Measurements from ENCODE around the gene DNMT3A. TPM values are rescaled to one million over a fixed set of nuclear protein-coding genes. Genes with fewer than 3 reads are reported as not detected.

Gene DNMT3A
- total RNA-seq, 1 experiment from 2014 or later = 215 TPM

- no peak overlapping the region for H3K4me3 Mint-ChIP-seq
- Histone ChIP-seq H3K4me2 (ENCODE audit: insufficient read depth, insufficient read length, low read length) (no peak overlapping the region), H3K14ac (ENCODE audit: insufficient read depth, low read length) (no peak overlapping the region), H3K9me3 (ENCODE audit: control insufficient read depth, low read depth, low read length) (no peaks in the 10 kb centered on the region), H2AFZ (ENCODE audit: low read length) (no peak overlapping the region), H3K23ac (ENCODE audit: insufficient read length, low read depth, low read length) (no peak overlapping the region), H2BK15ac (ENCODE audit: low read depth, low read length) (no peak overlapping the region), H3K79me1 (ENCODE audit: insufficient read depth, low read depth, low read length, poor library complexity, severe bottlenecking) (no peaks in the 10 kb centered on the region), H3K4ac (ENCODE audit: low read depth, low read length) (no peak overlapping the region), H3K79me2 (ENCODE audit: insufficient read depth, low read length) (no peaks in the 10 kb centered on the region), H3K4me1 (ENCODE audit: insufficient read depth, low read length) (peaks cover 14% of the 10 kb centered on the region; the same call in 1 of the 2 replicates), H3K27ac (ENCODE audit: insufficient read length, low read depth, low read length) (no peak overlapping the region), H2BK12ac (ENCODE audit: insufficient read length, low read depth, low read length) (no peak overlapping the region), H2AK5ac (ENCODE audit: insufficient read length, low read length) (no peak overlapping the region), H4K5ac (ENCODE audit: insufficient read length, low read depth, low read length) (no peak overlapping the region), H3K23me2 (ENCODE audit: insufficient read length, low read depth, low read length, poor library complexity, severe bottlenecking) (no peaks in the 10 kb centered on the region), H3K56ac (ENCODE audit: insufficient read length, low read depth, low read length) (no peak overlapping the region), H3T11ph (ENCODE audit: low read length) (no peak overlapping the region), H2BK120ac (ENCODE audit: low read depth, low read length, poor library complexity, severe bottlenecking) (no peak overlapping the region), H4K8ac (replicated peaks; ENCODE audit: insufficient read length, low read depth, low read length) (no peak overlapping the region), H2BK5ac (ENCODE audit: insufficient read length, low read length) (no peak overlapping the region), H3K9ac (ENCODE audit: extremely low read depth, insufficient read length, low read length) (no peak overlapping the region), H4K20me1 (ENCODE audit: control insufficient read depth, insufficient read depth, insufficient read length) (no peaks in the 10 kb centered on the region), H3K27me3 (ENCODE audit: insufficient read depth, low read length) (no peaks in the 10 kb centered on the region), H3K18ac (ENCODE audit: insufficient read length, low read depth, low read length) (no peak overlapping the region), H4K91ac (ENCODE audit: insufficient read length, low read depth, low read length) (no peak overlapping the region), H2BK20ac (ENCODE audit: low read depth, low read length, poor library complexity, severe bottlenecking) (no peak overlapping the region)
- TF ChIP-seq CTCF (conservative IDR thresholded peaks at IDR 0.05) = no peak
- no CpG with 5 or more reads among the region's 6 CpGs for WGBS (ENCODE audit: extremely low coverage, insufficient read length, low lambda C conversion rate)
- no peak overlapping the region for H3K27ac Mint-ChIP-seq
- no peaks in the 10 kb centered on the region; the same call in 1 of the 2 replicates for H3K27me3 Mint-ChIP-seq (ENCODE audit: low read depth)
- H3K9me3 Mint-ChIP-seq = no peaks in the 10 kb centered on the region; a peak in 1 of 5 replicates
- DNase-seq = no peak
- H3K36me3 Mint-ChIP-seq (ENCODE audit: insufficient read depth in 1 of 3, low read depth in 3 of 3) = peaks cover 0 to 4% (median 0%) of the 10 kb centered on the region in 3 experiments; a peak in 3 of 7 replicates
- peaks cover 56 to 69% of the 10 kb centered on the region in 2 experiments for H3K4me1 Mint-ChIP-seq
Measured at GRCh38 chr2:25308599-25308998, 33.1 kb downstream of the DNMT3A start.

All from H9 (cell line).